HG03342 (cell line): ENCODE data around the gene IKZF1.

Experiments
- ATAC-seq: cut with Tn5 transposase; IDR thresholded peaks from one replicate; pipeline ENCODE4 v1.9.1; 2021; ENCODE audit warnings: mild to moderate bottlenecking, moderate library complexity; ENCODE audit not compliant: unreplicated experiment

IKZF1 gene

GRCh38 chr7:50404392-50404791, 99.9 kb downstream of the IKZF1 start:
- no peak for ATAC-seq

- no peak for ATAC-seq
Observed at GRCh38 chr7:50405221-50405620, 100.7 kb downstream of the IKZF1 start.

- ATAC-seq = no peak
Observed at GRCh38 chr7:50406935-50407334, 102.4 kb downstream of the IKZF1 start.

GRCh38 chr7:50409856-50410745, 105.6 kb downstream of the IKZF1 start:
- ATAC-seq = peak; percentile 54

GRCh38 chr7:50411332-50411731, 106.8 kb downstream of the IKZF1 start:
- ATAC-seq = no peak

GRCh38 chr7:50412973-50413372, 108.5 kb downstream of the IKZF1 start:
- no peak for ATAC-seq

GRCh38 chr7:50413561-50413960, 109.0 kb downstream of the IKZF1 start:
- ATAC-seq = no peak

- no peak for ATAC-seq
Observed at GRCh38 chr7:50415844-50416364, 111.4 kb downstream of the IKZF1 start.

- ATAC-seq = peak; percentile 75
Observed at GRCh38 chr7:50416527-50417182, 112.1 kb downstream of the IKZF1 start.

GRCh38 chr7:50418086-50418515, 113.6 kb downstream of the IKZF1 start:
- peak; percentile 85 for ATAC-seq

GRCh38 chr7:50418526-50419290, 114.2 kb downstream of the IKZF1 start:
- no peak for ATAC-seq

- ATAC-seq = no peak
Observed at GRCh38 chr7:50421043-50421442, 116.5 kb downstream of the IKZF1 start.

GRCh38 chr7:50422858-50423257, 118.3 kb downstream of the IKZF1 start:
- ATAC-seq = no peak

- ATAC-seq = no peak
Observed at GRCh38 chr7:50423860-50424259, 119.3 kb downstream of the IKZF1 start.

- no peak for ATAC-seq
Observed at GRCh38 chr7:50425318-50425717, 120.8 kb downstream of the IKZF1 start.

- no peak for ATAC-seq
Observed at GRCh38 chr7:50426280-50427045, 121.9 kb downstream of the IKZF1 start.

GRCh38 chr7:50427518-50427917, 123.0 kb downstream of the IKZF1 start:
- no peak for ATAC-seq

GRCh38 chr7:50428911-50429310, 124.4 kb downstream of the IKZF1 start:
- ATAC-seq = no peak

GRCh38 chr7:50431316-50431715, 126.8 kb downstream of the IKZF1 start:
- ATAC-seq = no peak

- no peak for ATAC-seq
Observed at GRCh38 chr7:50431722-50432305, 127.3 kb downstream of the IKZF1 start.
